ENCODE results near the gene ACTL9.

- TF ChIP-seq CTCF (IDR thresholded peaks at IDR 0.05; ENCODE audit: insufficient read depth, low read length) (no peak), GABPA (IDR thresholded peaks at IDR 0.05; ENCODE audit: low read depth) (no peak), REST (IDR thresholded peaks at IDR 0.05; ENCODE audit: insufficient replicate concordance, low read depth) (no peak), POLR2AphosphoS5 (IDR thresholded peaks at IDR 0.05; ENCODE audit: low read depth) (no peak), SPI1 (IDR thresholded peaks at IDR 0.05; ENCODE audit: borderline replicate concordance, low read depth) (no peak)
These were observed 23.4 kb upstream of the ACTL9 start for GRCh38 chr19:8722032-8722431.

Measured in HL-60 (cell line).